Right hindlimb (tissue), 1 donor: ENCODE results near the gene XRCC4.
"Not testable (repeated sequence)": the region's sequence is repeated elsewhere in the genome, so short reads cannot be mapped to it uniquely, and the experiment has no call there.

Experiments used
- DNase-seq: peaks from one replicate; pipeline ENCODE4 v3.0.0-alpha.2; 2018

Gene XRCC4

GRCh38 chr5:83118976-83119375 is 41.6 kb downstream of the XRCC4 start:
- DNase-seq: no peak

DNA sequence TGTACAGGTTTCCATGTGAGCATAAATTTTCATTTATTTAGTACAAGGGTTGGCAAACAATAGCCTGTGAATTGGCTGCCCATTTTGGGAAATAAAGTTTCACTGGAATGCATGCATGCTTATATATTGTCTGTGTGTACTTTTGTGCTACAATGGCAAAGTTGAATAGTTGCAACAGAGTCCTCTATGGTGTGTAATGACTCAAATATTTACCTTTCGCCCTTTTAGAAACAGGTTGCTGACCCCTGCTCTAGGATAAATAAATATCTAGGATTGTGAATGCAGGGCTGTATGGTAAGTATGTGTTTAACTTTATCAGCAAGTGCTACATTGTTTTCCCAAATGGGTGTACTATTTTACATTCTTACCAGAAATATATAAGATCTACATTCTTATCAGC is 47.2 kb downstream of the XRCC4 start:
- no peak for DNase-seq

DNA sequence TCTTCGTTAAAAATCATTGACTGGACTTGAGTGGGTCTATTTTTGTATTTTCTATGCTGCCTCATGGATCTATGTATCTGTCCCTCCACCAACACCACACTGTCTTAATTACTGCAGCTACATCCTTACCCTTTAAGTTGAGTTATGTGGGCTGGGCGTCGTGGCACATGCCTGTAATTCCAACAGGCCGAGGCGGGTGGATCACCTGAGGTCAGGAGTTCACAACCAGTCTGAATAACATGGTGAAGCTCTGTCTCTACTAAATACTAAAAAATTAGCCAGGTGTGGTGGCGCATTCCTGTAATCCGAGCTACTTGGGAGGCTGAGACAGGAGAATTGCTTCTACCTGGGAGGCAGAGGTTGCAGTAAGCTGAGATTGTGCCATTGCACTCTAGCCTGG is 48.2 kb downstream of the XRCC4 start:
- DNase-seq: no peak

GRCh38 chr5:83126501-83126900 is 49.2 kb downstream of the XRCC4 start:
- DNase-seq: no peak

DNA sequence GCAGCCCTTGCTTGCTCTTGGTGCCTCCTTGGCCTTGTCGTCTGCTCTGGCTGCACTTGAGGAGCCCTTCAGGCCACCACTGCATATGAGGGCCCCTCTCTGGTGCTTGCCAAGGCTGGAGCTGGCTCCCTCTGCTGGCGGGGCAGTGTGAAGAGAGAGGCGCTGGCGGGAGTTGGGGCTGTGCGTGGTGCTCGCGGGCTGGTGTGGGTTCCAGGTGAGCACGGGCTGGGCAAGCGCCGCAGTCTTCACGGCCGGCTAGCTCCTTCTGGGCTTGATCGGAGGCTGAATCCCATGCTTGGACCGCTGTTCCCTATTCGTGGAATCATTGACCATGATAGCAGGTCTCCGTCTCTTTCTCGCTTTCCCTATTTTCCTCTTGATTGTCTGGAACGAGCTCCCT is 56.5 kb downstream of the XRCC4 start:
- DNase-seq: no peak

GRCh38 chr5:83142526-83142925 is 65.2 kb downstream of the XRCC4 start:
- DNase-seq: no peak

DNA sequence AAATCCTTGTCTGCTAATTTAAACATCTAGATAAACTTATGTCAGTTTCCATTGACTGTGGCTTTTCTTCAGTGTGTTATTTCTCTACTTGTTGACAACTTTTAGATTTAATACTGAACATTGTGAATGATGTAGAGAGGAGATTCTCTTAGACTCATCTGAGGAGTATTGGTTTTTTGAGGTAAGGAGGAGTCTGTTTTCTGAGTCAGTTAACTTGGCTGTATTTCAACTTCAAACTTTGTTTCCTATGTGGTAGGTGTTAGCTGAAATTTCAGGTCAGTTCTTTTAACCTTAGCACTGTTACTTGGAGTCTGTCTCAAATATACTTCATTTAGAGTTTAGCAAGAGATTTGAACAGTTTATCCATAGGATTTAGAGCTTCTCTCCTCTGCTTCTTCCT is 67.9 kb downstream of the XRCC4 start:
- no peak for DNase-seq

GRCh38 chr5:83145882-83146331 is 68.6 kb downstream of the XRCC4 start:
- DNase-seq: no peak

DNA sequence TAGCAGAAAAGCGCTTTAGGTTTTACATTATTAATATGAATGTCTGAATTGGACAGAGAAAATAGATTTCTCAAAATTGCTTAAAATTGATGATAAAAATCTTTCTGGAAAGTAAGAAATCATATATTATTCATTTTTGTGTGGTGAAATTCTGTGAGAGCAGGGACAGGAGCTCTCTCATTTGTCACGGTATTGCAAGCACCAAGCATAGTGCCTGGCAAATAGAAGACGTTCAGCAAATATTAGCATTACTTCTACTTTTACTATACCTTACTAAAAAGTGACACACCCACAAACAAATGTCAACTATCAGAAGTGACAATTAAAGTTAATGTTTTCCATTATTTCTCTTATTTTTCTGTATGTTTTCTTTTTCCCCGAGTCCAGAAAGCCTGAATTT is 69.1 kb downstream of the XRCC4 start:
- no peak for DNase-seq

- no peak for DNase-seq
Observed at GRCh38 chr5:83147593-83147992, 70.2 kb downstream of the XRCC4 start.

- no peak for DNase-seq
Observed at GRCh38 chr5:83148370-83148769, 71.0 kb downstream of the XRCC4 start.

GRCh38 chr5:83149671-83150070 is 72.3 kb downstream of the XRCC4 start:
- no peak for DNase-seq

DNA sequence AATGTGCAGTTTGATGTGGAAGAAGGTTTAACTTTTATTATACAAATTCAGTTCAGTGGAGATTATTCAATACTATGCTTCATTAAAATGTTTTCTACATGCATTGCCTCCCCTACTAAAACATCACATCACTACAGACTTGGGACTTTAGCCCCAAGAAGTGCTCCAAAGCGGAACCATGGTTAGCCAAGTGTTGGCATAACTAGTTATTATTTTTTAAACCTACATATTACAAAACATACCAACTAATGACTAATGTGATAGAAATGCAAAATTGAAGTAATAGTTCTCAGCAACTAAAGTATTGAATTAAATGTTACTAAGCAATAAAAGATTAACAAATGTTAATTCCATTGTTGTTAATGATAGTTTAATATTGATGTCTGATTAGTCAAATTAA is 74.5 kb downstream of the XRCC4 start:
- no peak for DNase-seq

- DNase-seq: not testable (repeated sequence)
Observed at GRCh38 chr5:83152996-83153395, 75.6 kb downstream of the XRCC4 start.

GRCh38 chr5:83156001-83156400 is 78.7 kb downstream of the XRCC4 start:
- DNase-seq: no peak

DNA sequence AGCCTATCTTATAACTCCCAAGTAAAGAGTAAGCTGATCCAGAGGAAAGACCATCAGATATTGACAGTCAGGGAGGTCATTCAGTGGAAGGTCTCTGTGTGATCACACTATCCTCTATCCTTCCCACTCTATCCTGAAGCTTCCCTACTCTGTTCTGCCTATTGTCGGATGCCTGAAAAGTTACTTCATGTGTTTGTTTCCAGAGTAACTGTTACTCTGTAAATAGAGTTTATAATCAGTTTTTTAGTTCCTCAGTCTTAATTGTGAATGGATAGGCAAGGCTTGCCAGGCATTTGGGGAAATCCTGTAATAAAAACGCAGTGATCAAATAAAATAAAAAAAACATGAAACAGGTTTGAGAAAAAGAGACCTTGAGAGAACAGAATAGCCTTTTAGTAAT is 79.8 kb downstream of the XRCC4 start:
- no peak for DNase-seq

- DNase-seq: no peak
Observed at GRCh38 chr5:83162601-83163000, 85.3 kb downstream of the XRCC4 start.

- DNase-seq: no peak
Observed at GRCh38 chr5:83167538-83167937, 90.2 kb downstream of the XRCC4 start.

DNA sequence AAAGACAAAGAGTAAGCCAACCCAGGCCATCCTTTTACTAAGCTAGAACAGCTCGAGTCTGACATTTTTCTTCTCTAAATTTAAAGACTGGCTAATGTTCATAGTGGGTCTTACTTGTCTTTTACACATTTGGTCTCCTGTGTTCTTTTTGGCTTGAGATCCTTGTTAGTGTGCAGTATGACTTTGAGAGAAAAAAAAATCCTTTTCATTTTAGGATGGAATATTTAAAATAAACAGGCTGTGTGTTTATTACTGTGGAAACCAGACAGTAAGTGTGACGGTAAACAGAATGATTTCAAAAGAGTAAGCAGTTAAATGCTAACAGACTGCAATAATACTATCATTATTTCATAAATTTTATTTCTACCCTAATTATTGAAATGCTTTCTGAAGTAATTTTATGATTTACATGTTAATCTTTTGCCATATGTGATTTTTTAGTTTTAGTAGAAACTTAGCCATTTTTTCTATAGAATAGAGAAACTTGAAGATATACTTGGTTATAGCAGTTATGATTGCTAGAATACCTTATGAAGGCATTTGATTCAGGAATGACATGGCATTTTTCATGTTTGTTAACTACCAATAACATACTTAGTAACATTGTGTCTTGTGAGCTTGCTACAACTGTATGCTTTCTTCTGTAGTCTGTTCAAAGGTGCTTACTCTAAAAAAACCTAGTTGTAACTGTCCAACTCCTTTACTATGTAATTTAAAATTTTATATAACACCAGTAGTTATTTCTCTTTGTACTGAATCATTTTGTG is 92.4 kb downstream of the XRCC4 start:
- no peak for DNase-seq

- DNase-seq: no peak
Observed at GRCh38 chr5:83172011-83172410, 94.7 kb downstream of the XRCC4 start.

- no peak for DNase-seq
Observed at GRCh38 chr5:83172655-83173054, 95.3 kb downstream of the XRCC4 start.

- DNase-seq: no peak
Observed at GRCh38 chr5:83173826-83174225, 96.5 kb downstream of the XRCC4 start.

DNA sequence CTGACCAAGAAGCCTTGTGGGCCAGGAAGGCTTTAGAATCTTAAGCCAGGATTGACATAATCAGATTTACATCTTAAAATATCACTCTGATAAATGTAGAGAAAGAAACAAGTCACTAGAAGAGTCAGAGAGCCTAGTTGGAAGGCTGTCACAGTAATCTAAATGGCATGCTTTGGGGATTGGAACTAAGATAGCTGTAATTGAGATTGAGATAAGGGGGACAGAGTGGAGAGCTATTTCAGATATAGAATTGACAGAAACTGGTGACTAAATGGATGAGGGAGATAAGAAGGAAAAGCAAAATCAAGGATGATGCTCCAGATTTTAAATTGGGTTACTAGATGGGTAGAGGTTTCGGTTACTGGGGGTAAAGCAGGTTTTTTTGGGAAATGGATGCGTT is 100.5 kb downstream of the XRCC4 start:
- no peak for DNase-seq

DNA sequence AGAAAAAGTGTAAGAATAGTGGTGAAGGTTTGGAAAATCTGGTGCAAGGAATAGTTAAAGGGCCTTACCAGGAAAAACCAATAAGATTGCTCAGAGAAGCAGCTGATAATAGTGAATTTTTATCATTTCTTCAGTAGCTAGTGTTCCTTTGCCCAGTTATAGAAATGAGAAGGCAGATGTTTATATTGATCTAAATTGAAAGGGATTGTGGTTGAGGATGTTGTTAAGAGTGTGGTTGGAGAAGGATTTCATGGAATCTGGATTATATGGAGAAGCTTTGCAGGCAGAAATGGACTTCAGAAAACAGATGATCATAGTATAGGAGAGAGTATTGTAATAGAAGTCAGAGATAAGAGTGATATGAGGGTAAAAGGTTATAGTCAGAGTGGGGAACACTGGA is 102.6 kb downstream of the XRCC4 start:
- no peak for DNase-seq

DNA sequence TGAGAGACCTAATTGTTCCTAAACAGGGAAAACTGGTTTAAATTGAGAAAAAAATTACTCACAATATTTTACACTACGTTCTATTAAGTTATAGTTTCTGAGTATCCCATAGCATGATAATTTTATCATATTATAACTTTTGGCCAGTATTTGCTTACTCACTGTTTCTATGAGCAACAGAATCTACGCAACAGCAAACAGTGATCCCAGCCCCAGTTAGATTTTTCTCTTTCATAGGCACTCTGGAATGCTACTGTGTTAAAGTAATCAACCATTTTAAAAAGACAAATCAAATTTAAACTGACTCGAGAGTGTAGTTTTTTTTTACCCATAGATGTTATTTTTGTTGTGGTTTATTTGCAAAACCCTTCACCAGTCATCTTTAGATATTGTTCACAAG is 107.2 kb downstream of the XRCC4 start:
- no peak for DNase-seq
